Ramos (cell line): ENCODE data around the gene RNF151.
"Not testable (repeated sequence)": the region's sequence is repeated elsewhere in the genome, so short reads cannot be mapped to it uniquely, and the experiment has no call there.

ENCODE experiments used
- in situ Hi-C: fragments of 300-500 bp; cut with MboI; formaldehyde crosslinking; loops from one replicate; pipeline ENCODE4 v1.14.3; 2022; ENCODE audit warnings: low sequenced_read_pairs; ENCODE audit not compliant: unreplicated experiment

Gene RNF151

GRCh38 chr16:1958715-1959268, 7.9 kb upstream of the RNF151 start:
- in situ Hi-C loops = no loop called here

GRCh38 chr16:1959269-1960039, 7.2 kb upstream of the RNF151 start, which contains the start of gene NDUFB10:
Gene NDUFB10, plus strand, starts transcription at chr16:1959538. Its CDS starts 87 bp downstream, at chr16:1959625.
- in situ Hi-C loops = no loop called here

GRCh38 chr16:1960665-1961630, 5.7 kb upstream of the RNF151 start:
- in situ Hi-C loops = no loop called here

GRCh38 chr16:1961651-1962067, 5.0 kb upstream of the RNF151 start:
- in situ Hi-C loops = no loop called here

GRCh38 chr16:1962161-1963153, 4.2 kb upstream of the RNF151 start:
- in situ Hi-C loops = not testable (repeated sequence)

- in situ Hi-C loops = no loop called here
Measured at GRCh38 chr16:1963806-1964505, 2.7 kb upstream of the RNF151 start.

GRCh38 chr16:1964506-1965395, 1.9 kb upstream of the RNF151 start, which contains the start of gene RPS2:
Gene RPS2, minus strand, starts transcription at chr16:1964826. Its CDS starts 201 bp downstream, at chr16:1964625.
- in situ Hi-C loops = no loop called here

GRCh38 chr16:1965396-1966001, 1.2 kb upstream of the RNF151 start:
- in situ Hi-C loops = no loop called here

GRCh38 chr16:1968146-1968953, 1.7 kb downstream of the RNF151 start:
- in situ Hi-C loops = no loop called here

GRCh38 chr16:1971796-1972489, 5.3 kb downstream of the RNF151 start, which contains the start of gene TBL3:
Gene TBL3, plus strand, starts transcription at chr16:1972053. Its CDS starts 112 bp downstream, at chr16:1972165.
- in situ Hi-C loops = no loop called here

GRCh38 chr16:1972490-1972877, 5.8 kb downstream of the RNF151 start:
- in situ Hi-C loops = no loop called here

GRCh38 chr16:1973461-1974156, 7.0 kb downstream of the RNF151 start:
- in situ Hi-C loops = no loop called here

GRCh38 chr16:1974157-1975070, 7.8 kb downstream of the RNF151 start:
- in situ Hi-C loops = no loop called here

GRCh38 chr16:1975432-1976215, 9.0 kb downstream of the RNF151 start:
- in situ Hi-C loops = no loop called here
